HG02973 (cell line): ENCODE measurements around the gene EHMT1.
"Not testable (repeated sequence)": the region's sequence is repeated elsewhere in the genome, so short reads cannot be mapped to it uniquely, and the experiment has no call there.

Source experiments
- ATAC-seq: cut with Tn5 transposase; IDR thresholded peaks from one replicate; pipeline ENCODE4 v1.9.1; 2021; ENCODE audit warnings: moderate library complexity; ENCODE audit not compliant: unreplicated experiment

The EHMT1 gene

DNA sequence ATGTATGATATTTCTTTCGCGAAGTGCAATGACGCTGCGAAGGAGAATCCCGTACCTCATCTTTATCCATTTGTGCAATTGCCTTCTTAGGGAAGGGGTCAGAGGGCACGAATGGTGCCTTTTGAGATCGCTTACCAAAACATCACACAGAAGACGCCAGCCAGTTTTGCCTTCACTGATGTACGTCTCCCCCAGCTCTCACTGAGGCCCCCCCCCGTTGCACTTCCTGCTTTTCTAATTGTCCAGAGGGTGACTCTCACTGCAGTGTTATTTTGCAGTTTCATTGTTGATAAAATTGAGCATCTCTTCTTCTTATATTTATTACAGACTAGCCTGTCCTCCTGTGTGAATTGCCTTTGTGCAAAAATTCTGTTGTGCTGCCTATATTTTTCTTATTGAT, 219.8 kb downstream of the EHMT1 start:
- ATAC-seq = no peak

GRCh38 chr9:137843355-137843754, 224.6 kb downstream of the EHMT1 start:
- no peak for ATAC-seq

- ATAC-seq = no peak
Observed at GRCh38 chr9:137851516-137852267, 232.9 kb downstream of the EHMT1 start.

DNA sequence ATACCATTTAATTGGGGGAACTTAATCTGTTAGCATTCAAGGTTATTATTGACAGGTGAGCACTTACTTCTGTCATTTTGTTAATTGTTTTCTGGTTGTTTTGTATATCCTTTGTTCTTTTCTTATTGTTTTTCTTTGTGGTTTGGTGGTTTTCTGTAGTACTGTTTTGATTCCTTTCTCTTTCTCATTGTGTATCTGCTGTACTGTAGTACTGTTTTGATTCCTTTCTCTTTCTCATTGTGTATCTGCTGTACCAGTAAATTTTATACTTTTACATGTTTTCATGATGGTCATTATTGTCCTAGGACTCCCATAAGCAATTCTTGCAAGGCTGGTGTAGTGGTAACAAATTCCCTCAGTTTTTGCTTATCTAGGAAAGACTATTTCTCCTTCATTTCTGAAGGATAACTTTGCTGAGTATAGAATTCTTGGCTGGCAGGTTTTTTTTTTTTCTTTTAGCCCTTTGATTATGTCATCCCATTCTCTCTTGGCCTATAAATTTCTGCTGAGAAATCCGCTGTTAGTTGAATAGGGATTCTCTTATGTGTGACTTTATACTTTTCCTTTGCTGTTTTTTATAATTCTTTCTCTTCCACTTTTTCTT, 234.7 kb downstream of the EHMT1 start:
- ATAC-seq = no peak

DNA sequence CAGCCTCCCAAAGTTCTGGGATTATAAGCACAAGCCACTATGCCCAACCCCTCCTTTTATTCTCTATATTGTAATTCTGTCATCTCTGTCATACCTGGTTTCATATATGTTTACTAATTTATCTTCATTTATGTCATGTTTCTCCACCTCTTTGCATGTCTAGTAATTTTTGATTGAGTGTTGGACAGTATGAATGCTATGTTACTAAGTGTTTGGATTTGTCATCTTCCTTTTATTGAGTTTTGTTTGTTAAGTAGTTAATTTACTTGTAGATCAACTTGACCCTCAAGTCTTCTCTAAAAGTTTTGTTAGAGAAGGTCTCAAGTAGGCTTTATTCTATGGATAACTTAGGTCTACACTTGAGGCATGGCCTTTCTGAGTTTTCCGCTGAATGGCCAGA, 241.6 kb downstream of the EHMT1 start:
- ATAC-seq = no peak

DNA sequence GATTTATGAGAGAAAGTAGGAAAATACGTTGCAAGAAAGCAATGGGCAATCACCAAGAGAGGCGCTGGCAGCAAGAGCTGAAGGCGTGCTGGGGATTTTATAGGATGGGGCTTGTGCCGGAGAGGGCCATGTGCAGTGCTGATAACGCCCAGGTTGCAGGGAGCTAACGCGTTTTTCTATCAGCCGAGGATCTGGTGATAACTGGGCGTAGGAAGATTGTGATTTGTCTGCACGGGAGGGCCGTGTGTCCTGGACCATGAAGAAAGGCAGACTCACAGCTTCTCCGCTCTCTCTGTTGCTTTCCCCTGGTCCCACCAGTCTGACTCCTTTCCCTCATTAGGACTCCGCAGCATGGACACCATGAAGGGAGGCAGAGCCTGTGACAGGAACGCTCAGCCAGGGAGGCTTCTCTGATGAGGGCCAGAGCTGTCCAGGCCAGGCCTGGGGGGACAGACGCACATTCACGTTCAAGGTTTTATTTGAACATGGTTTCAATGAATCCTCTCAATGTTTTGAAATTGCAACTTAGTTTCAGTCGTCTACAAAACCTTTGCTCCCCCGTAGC, 246.9 kb downstream of the EHMT1 start:
- no peak for ATAC-seq

- no peak for ATAC-seq
Observed at GRCh38 chr9:137866226-137867141, 247.7 kb downstream of the EHMT1 start.

DNA sequence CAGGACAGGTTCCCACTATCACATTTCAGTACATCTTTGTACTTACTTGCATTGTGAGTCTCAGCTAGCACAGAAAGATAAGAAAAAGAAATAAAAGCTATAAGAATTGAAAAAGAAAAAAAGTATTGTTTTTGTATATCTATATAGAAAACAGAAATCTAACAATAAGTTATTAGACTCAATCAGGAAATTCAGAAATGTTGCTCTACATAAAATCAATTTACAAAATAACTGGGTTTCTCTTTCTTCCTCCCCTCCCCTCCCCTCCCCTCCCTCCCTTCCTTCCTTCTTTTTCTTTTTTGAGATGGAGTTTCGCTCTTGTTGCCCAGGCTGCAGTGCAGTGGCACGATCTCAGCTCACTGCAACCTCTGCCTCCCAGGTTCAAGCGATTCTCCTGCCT, 251.6 kb downstream of the EHMT1 start:
- ATAC-seq = no peak

DNA sequence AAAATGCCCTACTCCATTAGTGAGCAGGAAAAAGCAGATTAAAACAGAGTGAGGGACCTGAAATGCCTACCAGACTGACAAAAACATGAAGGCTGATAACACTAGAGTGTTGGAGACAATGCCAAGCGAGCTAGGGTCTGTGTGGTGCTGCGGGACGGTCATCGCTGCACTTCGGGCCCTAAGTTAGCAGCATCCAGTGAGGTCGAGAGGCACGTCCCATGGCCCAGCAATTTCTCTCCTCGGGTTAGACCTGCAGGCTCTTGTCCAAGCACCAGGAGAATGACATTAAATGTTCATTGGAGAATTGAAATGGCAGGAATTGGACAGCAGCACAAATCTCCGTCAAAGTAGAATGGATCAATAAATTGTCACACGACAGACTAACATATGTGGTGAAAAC, 253.5 kb downstream of the EHMT1 start:
- ATAC-seq = no peak

- no peak for ATAC-seq
Observed at GRCh38 chr9:137873408-137873807, 254.6 kb downstream of the EHMT1 start.

DNA sequence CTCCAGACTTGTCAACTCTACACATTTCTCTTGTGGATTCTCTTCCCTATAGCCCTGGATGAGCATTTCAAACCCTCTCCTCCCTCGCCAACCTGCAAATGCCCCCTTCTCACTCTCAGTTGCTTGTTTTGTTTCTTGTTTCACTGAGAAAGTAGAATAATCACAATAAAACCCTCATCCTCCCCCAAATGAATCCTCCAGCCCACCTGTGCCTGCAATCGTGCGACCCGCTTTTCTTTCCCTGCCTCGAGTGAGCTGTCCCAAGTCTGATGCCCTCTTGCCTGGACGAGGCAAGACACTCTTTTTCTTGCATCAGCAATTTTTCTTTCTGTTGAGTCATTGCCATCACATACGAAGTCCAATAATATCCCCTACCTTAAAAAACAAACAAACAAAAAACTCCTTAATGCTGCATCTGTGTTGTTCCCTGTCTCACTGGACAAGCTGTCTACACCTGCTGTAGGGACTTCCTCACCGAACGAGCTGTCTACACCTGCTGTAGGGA, 255.1 kb downstream of the EHMT1 start:
- ATAC-seq = no peak

- ATAC-seq = no peak
Observed at GRCh38 chr9:137875354-137875753, 256.5 kb downstream of the EHMT1 start.

- ATAC-seq = no peak
Observed at GRCh38 chr9:137875846-137876245, 257.0 kb downstream of the EHMT1 start.

DNA sequence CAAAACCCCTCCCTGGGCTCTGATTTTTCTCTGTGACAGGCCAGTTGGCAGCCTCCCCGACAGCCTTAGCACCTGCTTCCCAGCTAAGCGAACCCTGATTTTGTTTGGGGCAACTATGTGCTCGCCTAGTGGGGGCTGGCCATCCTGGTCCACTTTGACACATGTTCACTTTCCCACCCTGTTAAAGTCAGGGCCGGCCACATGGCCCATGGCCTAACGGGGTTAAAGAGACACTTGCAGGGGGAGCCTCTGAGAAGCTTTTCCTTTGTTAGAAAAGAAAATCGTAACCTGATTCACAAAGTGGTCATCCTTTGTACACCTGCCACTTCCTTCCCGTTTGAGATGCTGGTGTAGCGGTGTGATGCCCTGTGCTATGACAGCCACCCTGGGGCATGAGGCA, 257.5 kb downstream of the EHMT1 start:
- ATAC-seq = no peak

DNA sequence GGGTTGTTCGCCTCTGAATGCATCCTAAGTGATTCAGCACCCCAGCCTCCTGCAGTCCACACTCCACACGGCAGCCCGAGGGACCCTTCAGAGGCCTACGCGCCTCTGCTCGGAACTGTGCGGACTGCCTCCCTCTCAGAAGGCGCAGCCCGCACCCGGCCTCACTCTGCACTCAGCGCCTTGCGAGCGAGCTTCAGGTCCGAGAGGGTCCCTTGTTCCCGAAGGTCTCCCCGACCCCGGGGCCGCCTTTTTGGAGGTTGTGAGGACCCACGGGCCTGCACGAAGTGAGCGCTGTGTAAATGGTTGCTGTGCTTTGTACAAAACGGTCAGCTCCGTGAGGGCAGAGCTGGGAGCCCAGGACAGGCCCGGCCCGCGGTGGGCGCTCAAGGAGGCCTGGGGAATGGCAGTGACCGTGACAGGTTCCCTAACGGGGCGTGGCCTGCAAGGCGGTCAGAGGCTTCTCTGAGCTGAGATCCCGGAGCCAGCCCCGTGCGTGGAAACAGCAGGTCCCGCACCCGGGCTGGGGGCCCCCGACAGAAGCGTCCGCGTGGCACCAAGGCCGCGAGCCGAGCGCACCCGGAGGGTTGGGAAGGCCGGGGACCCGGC, 258.1 kb downstream of the EHMT1 start:
- ATAC-seq = no peak

GRCh38 chr9:137877506-137878122, 258.8 kb downstream of the EHMT1 start, which contains the start of gene CACNA1B:
Gene CACNA1B, plus strand, starts transcription at chr9:137877782. Its CDS starts 152 bp downstream, at chr9:137877934.
- ATAC-seq = not testable (repeated sequence)

- no peak for ATAC-seq
Observed at GRCh38 chr9:137878146-137878941, 259.5 kb downstream of the EHMT1 start.

DNA sequence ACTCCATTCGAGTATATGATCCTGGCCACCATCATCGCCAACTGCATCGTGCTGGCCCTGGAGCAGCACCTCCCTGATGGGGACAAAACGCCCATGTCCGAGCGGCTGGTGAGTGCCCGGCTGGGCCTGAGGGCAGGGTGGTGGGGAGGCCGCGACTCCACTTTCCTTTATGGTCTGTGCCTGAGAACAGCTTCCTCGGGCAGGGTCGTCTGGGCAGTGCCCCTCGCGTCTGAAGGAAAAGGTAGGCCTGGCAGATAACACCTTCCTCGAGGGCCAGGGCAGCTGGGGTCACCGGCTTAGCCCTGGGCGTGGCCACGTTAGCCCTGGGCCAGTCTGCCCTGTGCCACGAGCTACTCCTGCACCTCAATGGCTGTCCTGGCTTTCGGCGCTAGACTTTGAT, 260.2 kb downstream of the EHMT1 start:
- ATAC-seq = no peak

GRCh38 chr9:137879566-137880150, 260.9 kb downstream of the EHMT1 start:
- ATAC-seq = no peak
